ENCODE measurements around the gene LYPLAL1. TPM values are rescaled to one million over a fixed set of nuclear protein-coding genes. Genes with fewer than 3 reads are reported as not detected.

The LYPLAL1 gene
- total and polyA plus RNA-seq, 8 donors, result 3.6 to 48.1 (median 12.7) TPM

- H3K27ac ChIP-seq, result no peak overlapping the region
- intact Hi-C loops (cut with DNase I; ENCODE audit: low total_unique reads), result no loop called here
- no peaks in the 10 kb centered on the region for H3K4me1 ChIP-seq
- 39 to 44% (median 43%) methylated on average over 2 of the region's 2 CpGs for WGBS, 5 donors
- no peaks in the 10 kb centered on the region for H3K9me3 ChIP-seq
- no peak for DNase-seq
- H3K27me3 ChIP-seq, result no peaks in the 10 kb centered on the region
- H3K36me3 ChIP-seq, result no peaks in the 10 kb centered on the region
- TF ChIP-seq POLR2AphosphoS5 (IDR thresholded peaks at IDR 0.05) (no peak), POLR2A (IDR thresholded peaks at IDR 0.05) (no peak), EP300 (IDR thresholded peaks at IDR 0.05) (no peak)
- TF ChIP-seq, protein P1, sequence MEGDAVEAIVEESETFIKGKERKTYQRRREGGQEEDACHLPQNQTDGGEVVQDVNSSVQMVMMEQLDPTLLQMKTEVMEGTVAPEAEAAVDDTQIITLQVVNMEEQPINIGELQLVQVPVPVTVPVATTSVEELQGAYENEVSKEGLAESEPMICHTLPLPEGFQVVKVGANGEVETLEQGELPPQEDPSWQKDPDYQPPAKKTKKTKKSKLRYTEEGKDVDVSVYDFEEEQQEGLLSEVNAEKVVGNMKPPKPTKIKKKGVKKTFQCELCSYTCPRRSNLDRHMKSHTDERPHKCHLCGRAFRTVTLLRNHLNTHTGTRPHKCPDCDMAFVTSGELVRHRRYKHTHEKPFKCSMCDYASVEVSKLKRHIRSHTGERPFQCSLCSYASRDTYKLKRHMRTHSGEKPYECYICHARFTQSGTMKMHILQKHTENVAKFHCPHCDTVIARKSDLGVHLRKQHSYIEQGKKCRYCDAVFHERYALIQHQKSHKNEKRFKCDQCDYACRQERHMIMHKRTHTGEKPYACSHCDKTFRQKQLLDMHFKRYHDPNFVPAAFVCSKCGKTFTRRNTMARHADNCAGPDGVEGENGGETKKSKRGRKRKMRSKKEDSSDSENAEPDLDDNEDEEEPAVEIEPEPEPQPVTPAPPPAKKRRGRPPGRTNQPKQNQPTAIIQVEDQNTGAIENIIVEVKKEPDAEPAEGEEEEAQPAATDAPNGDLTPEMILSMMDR (IDR thresholded peaks at IDR 0.05), result no peak
- no peak overlapping the region for H3K4me3 ChIP-seq
Observed at GRCh38 chr1:219140303-219140877, 33.3 kb upstream of the LYPLAL1 start.

GRCh38 chr1:219143735-219144134 lies 29.9 kb upstream of the LYPLAL1 start:
- TF ChIP-seq EP300 (IDR thresholded peaks at IDR 0.05), result no peak
- TF ChIP-seq, protein P1 (IDR thresholded peaks at IDR 0.05), result no peak
- no peak for TF ChIP-seq POLR2A (IDR thresholded peaks at IDR 0.05)
- TF ChIP-seq POLR2AphosphoS5 (IDR thresholded peaks at IDR 0.05), result no peak
- no peak for DNase-seq
- intact Hi-C loops (cut with DNase I; ENCODE audit: low total_unique reads), result no loop called here
- Histone ChIP-seq H3K27me3 (no peaks in the 10 kb centered on the region), H3K9me3 (no peaks in the 10 kb centered on the region), H3K36me3 (no peaks in the 10 kb centered on the region), H3K4me1 (no peaks in the 10 kb centered on the region), H3K4me3 (no peak overlapping the region), H3K27ac (no peak overlapping the region)
- 92 to 100% (median 98%) methylated on average over 1 of the region's 1 CpG for WGBS, 5 donors

GRCh38 chr1:219144658-219145315 lies 28.9 kb upstream of the LYPLAL1 start:
- no peaks in the 10 kb centered on the region for H3K36me3 ChIP-seq
- intact Hi-C loops (cut with DNase I; ENCODE audit: low total_unique reads), result no loop called here
- no peaks in the 10 kb centered on the region for H3K4me1 ChIP-seq
- no peak overlapping the region for H3K27ac ChIP-seq
- H3K4me3 ChIP-seq, result no peak overlapping the region
- WGBS, 5 donors, result 62 to 75% (median 67%) methylated on average over 2 of the region's 2 CpGs
- no peaks in the 10 kb centered on the region for H3K27me3 ChIP-seq
- no peak for TF ChIP-seq POLR2AphosphoS5 (IDR thresholded peaks at IDR 0.05)
- TF ChIP-seq EP300 (IDR thresholded peaks at IDR 0.05), result no peak
- TF ChIP-seq, protein P1 (IDR thresholded peaks at IDR 0.05), result no peak
- no peak for TF ChIP-seq POLR2A (IDR thresholded peaks at IDR 0.05)
- no peaks in the 10 kb centered on the region for H3K9me3 ChIP-seq
- no peak for DNase-seq

DNA sequence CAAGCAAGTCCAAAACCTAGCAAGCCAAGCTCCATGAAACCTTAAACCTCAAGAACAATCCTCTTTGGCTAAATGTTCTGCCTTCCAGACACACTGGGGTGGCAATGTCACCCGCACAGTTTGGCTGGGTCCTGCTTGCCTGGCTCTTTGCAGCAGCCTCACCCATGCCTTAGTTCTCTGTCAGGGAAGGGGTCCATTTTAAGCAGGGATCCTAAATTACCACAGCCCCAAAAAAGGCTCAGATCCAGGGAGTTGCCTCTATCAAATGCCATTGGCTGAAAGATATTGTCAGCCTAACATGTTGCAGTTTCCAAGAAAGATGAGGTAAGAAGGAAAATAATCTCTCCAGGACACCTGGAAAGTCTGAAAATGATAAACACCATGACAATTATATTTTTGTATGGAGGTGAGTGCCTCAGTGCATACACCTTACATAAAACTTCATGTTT lies 26.1 kb upstream of the LYPLAL1 start:
- intact Hi-C loops (cut with DNase I; ENCODE audit: low total_unique reads), result no loop called here
- TF ChIP-seq POLR2AphosphoS5 (IDR thresholded peaks at IDR 0.05) (no peak), EP300 (IDR thresholded peaks at IDR 0.05) (no peak), POLR2A (IDR thresholded peaks at IDR 0.05) (no peak)
- TF ChIP-seq, protein P1 (IDR thresholded peaks at IDR 0.05), result no peak
- Histone ChIP-seq H3K4me1 (no peaks in the 10 kb centered on the region), H3K36me3 (no peaks in the 10 kb centered on the region), H3K4me3 (no peak overlapping the region), H3K27me3 (no peaks in the 10 kb centered on the region), H3K9me3 (no peaks in the 10 kb centered on the region), H3K27ac (no peak overlapping the region)
- WGBS, 5 donors, result 73 to 96% (median 90%) methylated on average over 1 of the region's 1 CpG
- DNase-seq, result no peak

Measured in stomach (tissue), 9 donors.